GM18502 (cell line): ENCODE results near the gene SLC32A1.

Experiments used
- ATAC-seq: cut with Tn5 transposase; IDR thresholded peaks from one replicate; pipeline ENCODE4 v1.9.1; 2021; ENCODE audit warnings: mild to moderate bottlenecking; ENCODE audit not compliant: unreplicated experiment, poor library complexity

The SLC32A1 gene

DNA sequence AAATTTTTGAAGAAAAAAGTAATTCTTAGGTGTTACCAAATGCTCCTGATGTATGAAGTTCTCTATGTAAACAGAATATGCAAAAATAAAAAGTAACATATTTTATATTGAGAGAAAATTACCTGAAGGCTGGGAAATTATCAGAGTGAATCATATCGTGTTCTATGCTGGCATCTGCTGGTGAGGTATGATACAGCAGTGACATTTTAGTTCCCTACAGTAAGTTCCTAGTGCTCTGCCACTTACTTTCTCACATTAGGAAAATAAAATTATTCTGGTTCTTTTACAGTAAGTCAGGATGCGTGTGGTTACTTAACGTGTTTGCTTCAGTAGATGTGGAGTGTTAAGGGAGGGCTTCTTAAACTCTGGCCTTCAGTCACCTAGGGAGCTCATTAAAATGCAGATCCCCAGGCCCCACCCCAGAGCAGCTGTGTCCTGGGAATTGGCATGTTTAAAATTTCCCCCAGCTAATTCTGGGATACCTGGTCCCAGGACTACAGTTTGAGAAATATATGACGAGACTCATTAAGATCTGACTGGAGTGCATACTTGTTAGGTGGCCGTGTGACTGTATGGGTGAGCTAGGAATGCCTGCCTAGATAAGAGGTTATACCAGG lies 27.2 kb downstream of the SLC32A1 start:
- ATAC-seq, result no peak

DNA sequence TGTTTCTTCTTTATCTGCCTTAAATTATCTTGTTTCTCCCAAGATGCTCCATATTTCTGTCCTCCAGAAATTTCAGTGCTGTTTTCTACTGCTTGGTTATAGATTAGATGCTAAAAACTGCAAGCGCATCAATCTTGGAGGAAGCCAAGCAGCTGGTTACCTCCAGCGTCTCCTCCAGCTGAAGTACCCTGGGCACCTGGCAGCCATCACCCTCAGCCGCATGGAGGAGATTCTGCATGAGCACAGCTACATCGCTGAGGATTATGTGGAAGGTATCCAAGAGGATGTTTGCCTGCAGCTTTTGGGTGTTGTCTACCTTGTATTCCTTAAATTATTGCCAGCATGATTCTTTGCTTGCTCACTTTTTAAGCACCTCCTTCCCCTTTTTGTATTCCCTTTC lies 27.7 kb downstream of the SLC32A1 start:
- ATAC-seq, result no peak

DNA sequence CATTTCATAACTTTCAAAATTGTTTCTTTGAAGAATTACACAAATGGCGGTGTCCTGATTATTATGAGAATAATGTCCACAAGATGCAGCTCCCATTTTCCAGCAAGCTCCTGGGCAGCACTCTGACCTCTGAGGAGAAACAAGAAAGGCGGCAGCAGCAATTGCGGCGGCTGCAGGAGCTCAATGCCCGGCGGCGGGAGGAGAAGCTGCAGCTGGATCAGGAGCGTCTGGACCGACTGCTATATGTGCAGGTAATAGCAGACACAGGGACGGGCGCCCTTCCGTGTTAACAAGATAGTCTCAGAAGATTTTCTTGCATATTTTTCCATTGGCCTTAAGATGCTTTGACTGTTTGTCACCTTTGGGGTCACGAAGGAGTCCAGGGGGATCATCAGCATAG lies 30.6 kb downstream of the SLC32A1 start:
- no peak for ATAC-seq

DNA sequence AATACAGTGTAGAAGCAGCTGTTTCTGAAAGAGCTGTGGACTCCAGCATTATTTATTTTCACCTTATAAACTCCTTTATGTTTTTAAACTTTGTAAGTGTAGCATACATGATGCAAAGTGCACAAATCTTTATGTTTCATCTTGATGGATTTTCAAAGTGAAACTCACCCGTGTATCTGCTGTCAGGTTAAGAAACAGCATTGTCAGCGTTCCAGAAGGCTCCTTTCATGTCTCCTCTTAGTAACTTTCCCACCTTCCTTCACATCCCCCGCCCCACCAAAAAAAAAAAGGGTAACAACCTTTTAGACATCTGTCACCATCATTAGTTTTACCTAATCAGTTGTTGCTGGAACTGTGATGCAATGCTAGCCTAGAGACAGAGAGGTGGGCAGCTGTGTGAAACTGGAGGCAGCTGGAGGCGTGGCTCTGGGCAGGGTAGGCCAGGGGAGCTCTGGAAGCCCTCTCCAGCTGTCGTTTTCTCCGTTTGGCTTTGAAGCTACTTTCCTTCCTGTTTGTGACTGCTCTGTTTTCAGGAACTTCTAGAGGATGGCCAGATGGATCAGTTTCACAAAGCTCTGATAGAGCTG lies 31.1 kb downstream of the SLC32A1 start:
- no peak for ATAC-seq

DNA sequence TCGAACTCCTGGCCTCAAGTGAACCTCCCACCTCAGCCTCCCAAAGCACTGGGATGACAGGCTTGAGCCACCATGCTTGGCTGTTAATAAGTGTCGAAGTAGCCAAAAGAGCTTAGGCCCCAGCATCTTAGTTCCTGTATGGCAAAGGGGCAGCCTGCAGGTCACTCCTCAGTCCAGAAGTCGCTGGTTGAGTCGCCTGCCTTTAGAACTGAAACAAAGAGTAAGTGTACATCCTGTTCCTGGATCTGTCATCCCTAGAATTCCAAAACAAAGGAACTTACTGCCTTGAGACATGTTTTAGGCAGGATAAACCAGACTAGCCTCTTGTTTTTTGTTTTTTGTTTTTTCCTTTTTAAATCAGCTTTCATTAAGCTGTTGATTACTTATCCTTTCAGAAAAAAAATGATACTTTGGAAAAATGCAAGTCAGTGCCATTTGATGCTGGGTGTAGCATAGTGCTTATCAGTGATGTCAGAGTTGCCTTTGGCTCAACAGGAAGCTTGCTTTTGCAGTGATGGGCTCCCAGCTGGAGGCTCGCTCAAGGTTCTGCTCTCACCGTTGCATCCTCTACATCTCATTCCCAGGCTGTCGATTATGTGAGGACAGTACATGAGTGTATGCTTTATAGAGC lies 33.0 kb downstream of the SLC32A1 start:
- ATAC-seq, result no peak

DNA sequence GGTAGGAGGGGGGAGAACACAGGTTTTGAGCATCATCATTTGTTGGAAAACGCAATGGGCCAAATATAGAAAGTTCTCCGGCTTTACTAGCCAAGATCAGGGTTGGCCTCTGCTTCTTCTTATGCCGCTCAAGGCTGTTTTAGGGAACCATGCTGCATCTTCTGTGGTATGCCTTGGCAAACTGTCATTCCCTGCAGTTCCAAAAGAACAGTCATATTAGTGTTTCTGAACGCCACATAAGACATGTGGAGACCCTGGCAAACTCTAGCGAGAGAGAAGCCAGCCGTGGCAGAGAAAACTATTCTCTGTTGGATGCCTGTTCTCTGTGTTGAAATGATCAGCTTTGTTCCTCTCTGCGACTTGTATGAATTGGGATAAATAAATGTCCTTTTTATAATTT lies 34.8 kb downstream of the SLC32A1 start:
- no peak for ATAC-seq

DNA sequence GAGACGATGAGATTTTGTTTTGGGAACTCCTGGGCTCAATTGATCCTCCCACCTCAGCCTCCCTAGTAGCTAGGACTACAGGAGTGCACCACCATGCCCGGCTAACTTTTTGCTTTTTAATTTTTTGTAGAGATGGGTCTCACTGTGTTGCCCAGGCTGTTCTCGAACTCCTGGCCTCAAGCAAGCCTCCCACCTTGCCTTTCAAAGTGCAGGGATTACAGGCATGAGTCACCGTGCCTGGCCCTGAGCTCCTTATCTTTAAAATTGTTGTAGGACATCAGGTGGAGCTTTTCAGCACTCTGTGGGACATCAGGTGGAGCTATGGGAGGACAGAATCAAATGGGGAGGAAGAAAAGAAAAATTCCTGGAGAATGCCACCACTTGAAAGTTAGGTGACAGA lies 36.7 kb downstream of the SLC32A1 start:
- no peak for ATAC-seq

DNA sequence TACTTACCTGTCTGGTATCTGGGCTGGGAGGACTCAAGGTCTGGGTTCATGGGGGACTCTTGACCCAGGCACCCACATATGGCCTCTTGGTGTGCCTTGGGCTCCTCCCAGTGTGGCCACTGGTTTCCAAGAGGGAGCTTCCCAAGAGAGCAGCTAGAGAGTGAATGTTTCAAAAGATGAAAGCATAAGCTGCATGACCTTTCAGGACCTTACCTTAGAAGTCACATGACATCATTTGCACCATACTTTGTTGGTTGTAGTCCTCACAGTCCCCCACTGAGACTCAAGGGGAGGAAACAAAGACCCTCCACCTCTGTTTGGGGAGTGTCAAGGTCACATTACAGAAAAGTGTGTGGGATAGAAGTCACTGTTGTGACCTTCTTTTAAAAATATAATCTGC lies 37.9 kb downstream of the SLC32A1 start:
- ATAC-seq, result no peak

DNA sequence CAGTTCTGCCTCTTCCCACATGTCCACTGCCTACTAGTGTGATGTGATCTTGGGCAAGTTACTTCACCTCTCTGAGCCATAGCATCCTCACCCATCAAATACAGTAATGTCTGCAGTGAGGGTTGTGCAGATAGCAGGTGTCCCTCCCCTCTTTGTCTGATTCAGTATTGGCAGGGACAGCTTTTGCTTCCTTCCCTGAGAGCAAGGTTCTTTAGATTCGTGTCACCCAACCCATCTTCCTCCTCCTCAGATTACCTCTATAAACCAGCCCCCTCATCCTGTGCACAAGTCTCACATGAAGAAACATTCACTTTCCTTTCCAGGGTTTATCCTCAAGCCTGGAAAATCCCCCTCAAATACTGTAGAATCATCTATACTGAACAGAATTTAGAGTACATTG lies 39.3 kb downstream of the SLC32A1 start:
- ATAC-seq, result no peak

DNA sequence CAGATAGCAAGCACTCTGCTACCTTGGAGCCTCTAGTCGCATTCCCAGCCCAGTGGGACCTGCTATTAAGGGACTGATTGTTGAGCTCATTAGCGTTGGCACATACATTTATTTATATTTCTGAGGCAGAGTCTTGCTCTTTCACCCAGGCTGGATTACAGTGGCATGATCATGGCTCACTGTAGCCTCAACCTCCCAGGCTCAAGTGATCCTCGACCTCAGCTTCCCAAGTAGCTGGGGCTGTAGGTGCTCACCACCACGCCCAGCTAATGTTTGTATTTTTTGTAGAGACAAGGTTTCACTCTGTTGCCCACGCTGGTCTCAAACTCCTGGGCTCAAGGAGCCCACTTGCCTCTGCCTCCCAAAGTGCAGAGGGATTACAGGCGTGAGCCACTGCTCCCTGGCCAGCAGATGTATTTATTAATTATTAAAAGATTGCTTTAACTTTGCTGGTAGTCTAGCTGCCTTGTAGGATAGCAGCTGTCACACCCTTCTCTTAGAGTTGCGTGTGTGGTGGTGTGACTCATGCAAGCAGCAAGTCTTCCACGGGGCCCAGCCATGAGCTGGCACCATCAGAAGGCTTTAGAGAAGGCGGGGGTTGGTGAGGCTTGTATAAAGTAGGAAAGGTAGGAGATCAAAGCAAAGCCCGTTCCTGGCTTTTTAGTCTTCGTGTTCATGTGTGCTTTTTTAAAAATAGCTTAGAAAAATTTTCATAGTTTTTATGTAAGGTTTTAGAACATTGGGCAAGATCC lies 40.5 kb downstream of the SLC32A1 start:
- ATAC-seq, result no peak

DNA sequence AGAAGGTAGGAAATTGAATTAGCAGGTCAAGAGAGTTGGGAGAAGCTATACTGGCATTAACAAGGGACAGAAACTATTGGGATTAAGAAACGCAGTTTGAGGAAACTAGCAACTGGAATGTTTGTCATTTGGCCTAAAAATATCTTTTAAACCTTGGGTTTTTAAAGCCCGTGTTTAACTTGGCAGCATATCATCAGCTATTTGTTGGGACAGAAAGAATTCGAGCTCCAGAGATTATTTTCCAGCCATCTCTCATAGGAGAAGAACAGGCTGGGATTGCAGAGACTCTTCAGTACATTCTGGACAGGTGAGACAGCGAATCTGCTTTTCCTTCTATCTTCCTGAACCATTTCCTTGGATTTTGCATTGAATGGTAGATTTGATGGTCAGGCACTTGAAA lies 41.8 kb downstream of the SLC32A1 start:
- ATAC-seq, result no peak

DNA sequence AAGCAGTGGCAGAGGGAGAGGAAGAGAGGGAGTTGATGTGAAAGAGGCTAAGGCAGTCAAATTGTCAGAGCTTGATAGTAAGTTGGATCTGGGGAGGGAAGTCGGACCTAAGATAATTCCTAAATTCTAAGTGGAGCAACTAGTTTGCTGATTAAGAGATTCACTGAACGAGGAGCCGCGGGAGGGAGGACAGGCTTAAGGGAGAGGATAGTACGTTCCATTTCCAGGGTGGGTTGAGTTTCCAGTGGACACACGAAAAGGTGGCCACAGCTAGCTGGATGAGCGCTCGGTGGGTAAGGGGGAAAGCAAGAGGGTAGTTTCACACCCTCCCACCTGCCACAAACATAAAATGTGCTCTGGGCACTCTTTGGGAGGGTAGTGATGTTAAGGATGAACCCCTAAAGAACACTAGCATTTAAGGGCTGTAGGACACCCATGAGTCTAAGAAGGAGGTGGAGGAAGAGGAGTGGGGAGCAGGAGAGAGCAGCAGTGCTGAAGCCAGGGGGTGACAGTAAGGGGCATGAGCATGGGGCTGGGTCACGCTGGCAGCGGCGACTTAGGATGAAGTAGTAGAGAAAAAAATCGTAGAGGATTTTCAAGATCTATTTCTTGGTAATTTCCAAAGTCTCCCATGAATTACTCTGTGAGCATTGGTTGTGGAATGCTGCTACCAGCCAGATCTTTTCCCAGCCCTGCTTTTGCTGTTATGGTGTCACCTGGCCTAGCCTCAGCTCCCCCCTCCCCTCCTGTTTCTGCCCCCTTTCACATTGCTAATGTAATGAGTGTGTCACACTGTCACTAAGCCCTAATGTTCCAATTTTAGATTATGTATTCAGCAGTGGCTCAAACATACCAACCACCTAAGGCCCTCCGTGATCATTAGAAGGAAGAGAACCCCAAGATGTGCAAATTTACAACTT lies 45.4 kb downstream of the SLC32A1 start:
- no peak for ATAC-seq

DNA sequence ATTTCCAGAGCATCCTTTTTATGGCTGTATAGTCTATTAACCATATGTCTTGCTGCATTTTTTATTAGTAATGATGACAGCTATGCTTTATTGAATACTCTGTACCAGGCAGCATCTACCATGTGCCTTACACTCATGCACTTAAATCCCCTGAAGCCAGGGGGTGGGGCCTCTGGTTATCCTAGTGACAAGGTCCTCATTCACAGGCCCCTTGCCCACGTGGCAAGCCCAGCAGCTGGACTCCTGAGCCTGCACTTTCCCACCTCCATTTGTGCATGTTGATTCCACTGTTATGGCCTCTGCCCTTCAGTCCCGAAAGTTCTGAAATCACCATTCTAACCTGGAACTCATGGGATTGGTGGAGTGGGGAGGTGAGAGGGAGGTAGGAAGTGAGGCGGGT lies 46.3 kb downstream of the SLC32A1 start:
- no peak for ATAC-seq

DNA sequence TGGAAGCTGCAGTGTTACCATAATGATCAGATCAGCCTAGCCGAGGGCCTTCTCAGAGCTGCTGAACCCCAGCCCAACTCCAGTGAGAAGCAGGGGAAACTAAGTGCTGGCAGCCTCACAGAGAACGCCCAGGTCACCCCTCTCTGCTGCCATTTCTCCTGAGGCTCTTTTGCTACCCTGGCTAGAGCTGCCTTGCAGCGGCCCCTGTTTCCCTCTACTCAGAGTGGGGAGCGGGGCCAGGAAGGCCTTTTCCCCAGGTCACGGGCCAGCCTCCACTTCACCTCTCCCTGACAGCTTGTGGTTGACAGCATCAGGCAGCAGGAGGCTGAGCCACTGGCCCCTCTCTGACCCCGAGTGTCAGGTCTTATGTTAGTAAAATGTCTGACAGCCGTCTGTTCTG lies 46.7 kb downstream of the SLC32A1 start:
- ATAC-seq, result no peak

DNA sequence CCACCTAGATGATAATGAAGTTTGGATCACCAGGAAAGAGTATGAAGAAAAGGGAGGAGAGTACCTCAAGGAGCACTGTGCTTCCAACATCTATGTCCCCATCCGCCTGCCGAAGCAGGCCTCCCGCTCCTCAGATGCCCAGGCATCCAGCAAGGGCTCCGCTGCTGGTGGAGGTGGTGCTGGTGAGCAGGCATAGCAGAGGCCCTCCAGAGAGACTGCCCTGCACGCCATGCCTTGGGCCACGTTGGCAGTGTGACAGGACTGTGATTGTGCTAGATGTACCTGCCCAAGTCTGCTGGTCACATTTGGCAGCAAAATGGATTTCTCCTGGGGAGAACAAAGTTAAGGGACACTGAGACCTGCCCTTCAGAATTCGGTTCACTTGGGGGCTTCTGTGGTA lies 47.3 kb downstream of the SLC32A1 start:
- ATAC-seq, result no peak

DNA sequence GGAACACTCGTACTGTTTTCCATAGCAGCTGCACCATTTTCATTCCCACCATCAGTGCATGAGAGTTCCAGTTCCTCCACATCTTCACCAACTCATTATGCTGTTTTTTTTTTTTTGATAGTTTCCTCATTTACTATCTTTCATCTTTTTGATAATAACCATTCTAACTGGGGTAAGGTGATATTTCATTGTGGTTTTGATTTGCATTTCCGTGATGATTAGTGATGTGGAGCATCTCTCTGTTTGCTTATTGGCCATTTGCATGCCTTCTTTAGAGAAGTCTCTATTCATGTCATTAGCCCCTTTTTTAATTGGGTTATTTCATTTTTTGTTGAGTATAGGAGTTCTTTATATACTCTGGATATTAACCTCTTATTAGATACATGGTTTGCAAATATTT lies 49.9 kb downstream of the SLC32A1 start:
- no peak for ATAC-seq

DNA sequence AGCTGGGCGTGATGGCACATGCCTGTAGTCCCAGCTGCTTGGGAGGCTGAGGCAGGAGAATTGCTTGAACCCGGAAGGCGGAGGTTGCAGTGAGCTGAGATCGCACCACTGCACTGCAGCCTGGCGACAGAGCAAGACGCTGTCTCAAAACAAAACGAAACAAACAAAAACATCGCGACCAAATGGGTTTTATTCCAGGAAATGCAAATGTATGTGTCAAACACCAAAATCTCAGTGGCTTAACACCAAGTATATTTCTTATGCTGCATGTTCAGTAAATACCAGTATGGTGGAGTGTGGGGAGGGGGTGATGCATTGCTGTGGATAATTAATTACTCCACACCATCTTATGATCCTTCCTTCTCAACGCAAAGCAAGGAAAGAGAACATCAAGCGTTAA lies 52.1 kb downstream of the SLC32A1 start:
- ATAC-seq, result no peak
